Fibroblast of skin of right quadriceps (primary cell): ENCODE measurements around the gene FAM210B.
"Not testable (repeated sequence)": the region's sequence is repeated elsewhere in the genome, so short reads cannot be mapped to it uniquely, and the experiment has no call there.

Source experiments
- DNase-seq: peaks from one replicate; pipeline ENCODE4 v3.0.0-alpha.2; 2013

FAM210B gene

DNA sequence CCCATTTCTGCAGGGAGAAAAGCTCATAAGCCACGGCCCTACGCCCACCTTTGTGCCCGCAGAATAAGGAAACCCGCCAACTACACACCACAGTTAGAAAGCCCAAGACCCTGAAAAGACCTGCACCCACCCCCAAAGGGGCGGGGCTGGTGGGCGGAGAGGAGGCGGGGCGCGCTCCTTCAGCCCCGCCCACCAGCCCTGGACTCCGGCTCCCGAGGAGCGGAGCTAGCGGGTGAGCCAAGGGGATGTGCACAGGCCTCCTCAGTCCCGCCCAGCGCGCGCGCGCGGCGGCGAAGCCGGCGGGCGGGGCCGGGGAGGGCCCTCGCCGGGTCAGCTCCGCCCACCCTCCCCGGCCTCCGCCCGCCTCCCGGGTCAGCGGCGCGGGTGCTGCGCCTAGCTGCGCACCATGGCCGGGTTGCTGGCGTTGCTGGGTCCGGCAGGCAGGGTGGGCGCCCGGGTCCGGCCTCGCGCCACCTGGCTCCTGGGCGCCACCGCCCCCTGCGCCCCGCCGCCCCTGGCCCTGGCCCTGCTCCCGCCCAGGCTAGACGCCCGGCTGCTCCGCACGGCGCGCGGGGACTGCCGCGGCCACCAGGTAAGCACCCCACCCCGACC is at the start of gene FAM210B:
TSS of gene FAM210B (plus strand) at position 375 of the 612 bp plus-strand sequence. CDS start at position 407, 32 bp downstream.
- peak; percentile 87 for DNase-seq

- no peak for DNase-seq
These were observed 42.7 kb upstream of the FAM210B start for GRCh38 chr20:56316051-56316450.

GRCh38 chr20:56316483-56316882 is 42.3 kb upstream of the FAM210B start:
- DNase-seq = no peak

GRCh38 chr20:56322681-56323080 is 36.1 kb upstream of the FAM210B start:
- peak; percentile 10 for DNase-seq

GRCh38 chr20:56323206-56323605 is 35.6 kb upstream of the FAM210B start:
- DNase-seq = no peak

GRCh38 chr20:56323656-56324055 is 35.1 kb upstream of the FAM210B start:
- no peak for DNase-seq

GRCh38 chr20:56324806-56325205 is 34.0 kb upstream of the FAM210B start:
- DNase-seq = no peak

- DNase-seq = no peak
These were observed 29.9 kb upstream of the FAM210B start for GRCh38 chr20:56328861-56329260.

GRCh38 chr20:56336709-56337108 is 22.1 kb upstream of the FAM210B start:
- DNase-seq = not testable (repeated sequence)

- DNase-seq = no peak
These were observed 16.0 kb upstream of the FAM210B start for GRCh38 chr20:56342783-56343182.

DNA sequence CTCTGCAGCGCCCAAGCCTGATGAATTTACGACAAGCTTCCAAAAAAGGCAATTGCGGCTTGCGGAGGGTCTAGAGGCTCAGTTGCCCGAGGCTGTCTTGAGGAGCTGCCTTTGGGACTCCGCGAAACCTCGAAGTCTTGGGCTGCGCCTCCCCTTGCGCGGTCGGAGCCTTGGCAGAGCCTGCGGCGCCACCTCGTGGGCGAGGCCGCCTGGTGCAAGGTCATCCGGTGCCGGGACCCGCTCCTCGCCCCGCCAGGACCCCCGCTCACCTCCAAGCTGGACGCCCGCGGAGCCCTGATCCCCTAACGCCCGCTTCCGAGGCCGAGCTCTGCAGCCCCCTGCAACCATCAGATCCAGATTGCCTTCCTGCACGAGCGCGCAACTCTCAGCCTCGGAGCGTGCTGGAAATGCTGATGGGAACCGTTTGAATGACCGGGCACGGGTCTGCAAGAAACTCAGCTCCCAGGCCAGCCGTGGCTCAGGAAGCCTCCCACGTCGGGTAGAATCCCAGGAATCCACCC is 14.9 kb upstream of the FAM210B start:
- DNase-seq = peak; percentile 30

DNA sequence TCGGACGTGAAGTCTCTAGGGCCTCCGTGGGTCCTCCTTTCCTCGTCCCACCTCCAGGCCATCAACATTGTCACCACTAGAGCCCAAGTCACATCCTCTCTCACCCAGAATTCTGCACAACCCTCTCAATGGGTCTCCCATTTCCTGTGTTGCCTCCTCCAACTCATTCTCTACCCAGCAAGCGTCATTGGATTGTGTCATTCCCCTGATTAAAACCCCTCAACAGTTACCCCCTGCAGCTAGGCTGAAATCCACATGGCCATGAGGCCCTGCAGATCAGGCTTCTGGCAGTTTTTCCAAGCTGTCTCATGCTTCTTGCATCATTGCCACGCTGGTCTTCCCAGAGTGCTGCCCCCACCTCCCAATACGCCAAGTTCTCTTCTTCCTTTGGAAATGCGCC is 12.9 kb upstream of the FAM210B start:
- DNase-seq = no peak

- no peak for DNase-seq
These were observed 11.0 kb upstream of the FAM210B start for GRCh38 chr20:56347628-56348304.

GRCh38 chr20:56348305-56348693 is 10.5 kb upstream of the FAM210B start:
- DNase-seq = no peak

- no peak for DNase-seq
These were observed 10.0 kb upstream of the FAM210B start for GRCh38 chr20:56348746-56349145.

DNA sequence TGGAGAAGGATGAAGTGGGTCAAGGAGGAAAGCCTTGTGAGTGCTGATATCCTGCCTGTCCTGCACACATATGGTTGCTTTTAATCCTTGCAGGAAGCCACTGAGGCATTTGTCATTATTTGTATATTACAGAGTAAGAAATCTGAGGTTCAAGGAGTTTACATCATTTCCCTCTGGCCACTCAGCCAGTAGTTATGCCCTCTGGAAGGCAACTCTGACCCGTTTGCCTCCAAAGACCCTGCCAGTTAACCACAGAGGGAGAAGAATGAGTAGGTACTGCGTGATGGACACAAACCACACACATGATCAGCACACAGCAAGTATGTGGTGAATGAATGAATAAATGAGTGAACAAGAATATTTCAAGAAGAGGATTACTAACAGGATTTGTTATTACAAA is 7.9 kb upstream of the FAM210B start:
- DNase-seq = peak; percentile 39

GRCh38 chr20:56352345-56353055 is 6.3 kb upstream of the FAM210B start:
- peak; percentile 18 for DNase-seq

DNA sequence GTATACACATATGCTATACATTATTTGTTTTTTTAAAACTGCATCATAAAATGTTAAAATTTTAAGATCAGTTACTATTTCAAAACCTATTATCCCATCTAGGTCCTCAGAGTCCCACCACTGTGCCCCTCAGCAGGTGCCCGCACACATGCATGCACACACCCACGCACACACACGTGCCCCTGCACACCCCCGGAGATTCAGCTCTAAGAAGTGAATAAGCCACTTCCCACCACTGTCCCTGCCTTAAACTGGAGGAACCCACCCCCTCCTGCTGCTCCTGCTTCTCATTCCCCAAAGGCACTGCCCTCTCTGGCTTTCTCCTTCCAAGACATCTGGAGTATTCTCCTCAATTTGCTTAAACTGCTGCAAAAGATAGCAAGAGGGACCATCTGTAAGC is 5.4 kb upstream of the FAM210B start:
- DNase-seq = no peak

DNA sequence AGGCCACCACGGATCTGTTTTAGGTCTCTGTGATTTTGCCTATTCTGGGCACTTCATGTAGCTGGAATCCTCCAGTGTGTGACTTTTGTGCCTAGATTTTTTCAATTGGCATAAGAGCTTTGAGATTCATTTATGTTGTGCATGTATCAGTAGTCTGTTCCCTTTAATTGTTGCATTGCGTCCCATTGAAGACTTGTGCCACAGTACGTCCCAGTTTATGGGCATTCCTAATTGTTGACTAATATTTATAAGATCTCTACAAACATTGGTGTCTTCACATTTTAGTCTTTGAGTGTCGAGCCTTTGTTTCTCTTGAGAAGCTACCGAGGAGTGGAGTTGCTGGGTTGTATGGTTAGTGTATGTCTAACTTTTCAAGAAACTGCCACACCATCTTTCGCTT is 704 bp upstream of the FAM210B start:
- no peak for DNase-seq

- DNase-seq = peak; percentile 58
These were observed 698 bp downstream of the FAM210B start for GRCh38 chr20:56359212-56360132.

- no peak for DNase-seq
These were observed 1.5 kb downstream of the FAM210B start for GRCh38 chr20:56360133-56360907.

DNA sequence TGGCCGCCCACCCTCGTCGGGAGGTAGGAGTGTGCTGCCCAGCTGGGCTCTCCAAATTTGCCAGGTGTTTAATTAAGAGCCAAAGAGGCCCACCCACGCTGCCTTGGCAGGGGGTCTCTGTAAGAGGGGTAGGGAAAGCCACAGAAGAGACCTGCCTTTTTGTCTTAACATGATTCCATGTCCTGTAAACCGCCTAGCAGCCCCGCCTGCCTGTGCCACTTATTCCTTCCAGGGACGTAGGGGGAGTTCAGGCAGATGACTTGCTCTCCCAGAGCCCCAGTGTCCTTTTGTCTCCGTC is 2.1 kb downstream of the FAM210B start:
- DNase-seq = no peak
